DOHH2 (cell line): ENCODE results near the gene PSMA4.

ENCODE experiments used
- H3F3A ChIP-seq: fragments of 200-600 bp; sonication (generic), shearing (Covaris generic); 2 replicates; pipeline ENCODE4 v1.6.0; 2016; ENCODE audit warnings: antibody characterized with exemption, mild to moderate bottlenecking; ENCODE audit not compliant: control insufficient read depth, insufficient read depth
- H3K27ac ChIP-seq: fragments of 200-600 bp; sonication (generic); 2 replicates; pipeline ENCODE4 v1.5.1; 2014; ENCODE audit warnings: low read depth, mild to moderate bottlenecking, low read length, moderate library complexity
- H3K27me3 ChIP-seq: fragments of 200-600 bp; sonication (generic); 2 replicates; pipeline ENCODE4 v1.6.1; 2014; ENCODE audit warnings: mild to moderate bottlenecking, low read length, mixed read lengths; ENCODE audit not compliant: control insufficient read depth
- H3K36me3 ChIP-seq: fragments of 200-600 bp; sonication (generic); 2 replicates; pipeline ENCODE4 v1.6.1; 2014; ENCODE audit warnings: mild to moderate bottlenecking, low read length, moderate library complexity, mixed read lengths; ENCODE audit not compliant: control insufficient read depth
- H3K4me1 ChIP-seq: fragments of 200-600 bp; sonication (generic); 2 replicates; pipeline ENCODE4 v1.6.1; 2014; ENCODE audit warnings: mild to moderate bottlenecking, low read length, mixed read lengths; ENCODE audit not compliant: control insufficient read depth
- H3K4me2 ChIP-seq: fragments of 200-600 bp; sonication (generic); 2 replicates; pipeline ENCODE4 v1.6.0; 2014; ENCODE audit warnings: mild to moderate bottlenecking, low read length, moderate library complexity
- H3K4me3 ChIP-seq: fragments of 200-600 bp; sonication (generic); 2 replicates; pipeline ENCODE4 v1.5.1; 2014; ENCODE audit warnings: mild to moderate bottlenecking, low read length, mixed read lengths
- H3K79me2 ChIP-seq: fragments of 200-600 bp; sonication (generic); 2 replicates; pipeline ENCODE4 v1.6.1; 2014; ENCODE audit warnings: mild to moderate bottlenecking, low read length, mixed read lengths; ENCODE audit not compliant: control insufficient read depth
- H3K9me2 ChIP-seq: fragments of 200-600 bp; sonication (generic); replicated peaks from 2 replicates; pipeline ENCODE4 v1.6.1; 2014; ENCODE audit warnings: mild to moderate bottlenecking, low read length, mixed read lengths; ENCODE audit not compliant: control insufficient read depth
- H3K9me3 ChIP-seq: fragments of 200-600 bp; sonication (generic); 2 replicates; pipeline ENCODE4 v1.6.1; 2014; ENCODE audit warnings: antibody characterized with exemption, low read length, mixed read lengths; ENCODE audit not compliant: control insufficient read depth, insufficient read depth
- H4K20me1 ChIP-seq: fragments of 200-600 bp; sonication (generic); 2 replicates; pipeline ENCODE4 v1.6.0; 2014; ENCODE audit warnings: low read depth, mild to moderate bottlenecking, antibody characterized with exemption, low read length, moderate library complexity; ENCODE audit not compliant: control insufficient read depth, insufficient read depth
- EZH2phosphoT487 ChIP-seq: fragments of 200-600 bp; sonication (generic); IDR thresholded peaks from 2 replicates; pipeline ENCODE4 v1.6.1; 2017; ENCODE audit warnings: borderline replicate concordance, mild to moderate bottlenecking, antibody characterized with exemption, low read length, moderate library complexity, mixed read lengths
- TF ChIP-seq, protein P1 (sequence below): fragments of 200-600 bp; sonication (generic); IDR thresholded peaks from one replicate; pipeline ENCODE4 v1.5.1; 2014; ENCODE audit warnings: antibody characterized with exemption, mild to moderate bottlenecking, low read depth, low read length; ENCODE audit not compliant: poor library complexity, severe bottlenecking

The PSMA4 gene

DNA sequence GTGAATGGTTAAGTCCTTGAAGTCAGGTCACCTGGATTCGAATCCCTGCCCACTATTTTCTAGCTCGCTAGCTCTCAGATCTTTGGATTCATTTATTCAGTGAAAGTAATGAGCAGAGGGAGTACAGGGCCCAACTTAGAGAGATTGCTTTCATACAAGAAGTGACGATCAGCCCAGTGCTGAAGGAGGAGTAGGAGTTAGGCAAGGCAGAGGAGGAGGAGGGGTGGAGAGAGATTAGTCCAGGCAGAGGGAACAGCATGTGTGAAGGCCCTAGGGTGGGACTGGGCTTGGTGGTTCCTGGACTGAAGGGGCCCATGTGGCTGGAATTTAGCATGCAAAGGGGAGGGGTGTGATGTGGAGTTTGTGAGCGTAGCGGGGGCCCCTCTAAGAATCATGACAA, 21.2 kb downstream of the PSMA4 start:
- Histone ChIP-seq H3K9me3 (no peaks in the 10 kb centered on the region), H3K4me3 (no peak overlapping the region), H3F3A (peaks cover 6% of the 10 kb centered on the region; the same call in 1 of the 2 replicates), H3K27me3 (peaks cover 8% of the 10 kb centered on the region), H3K9me2 (no peaks in the 10 kb centered on the region), H3K79me2 (peaks cover 7% of the 10 kb centered on the region), H4K20me1 (no peaks in the 10 kb centered on the region), H3K4me2 (no peak overlapping the region), H3K27ac (no peak overlapping the region), H3K4me1 (peaks cover 15% of the 10 kb centered on the region), H3K36me3 (no peaks in the 10 kb centered on the region)
- TF ChIP-seq, protein P1, sequence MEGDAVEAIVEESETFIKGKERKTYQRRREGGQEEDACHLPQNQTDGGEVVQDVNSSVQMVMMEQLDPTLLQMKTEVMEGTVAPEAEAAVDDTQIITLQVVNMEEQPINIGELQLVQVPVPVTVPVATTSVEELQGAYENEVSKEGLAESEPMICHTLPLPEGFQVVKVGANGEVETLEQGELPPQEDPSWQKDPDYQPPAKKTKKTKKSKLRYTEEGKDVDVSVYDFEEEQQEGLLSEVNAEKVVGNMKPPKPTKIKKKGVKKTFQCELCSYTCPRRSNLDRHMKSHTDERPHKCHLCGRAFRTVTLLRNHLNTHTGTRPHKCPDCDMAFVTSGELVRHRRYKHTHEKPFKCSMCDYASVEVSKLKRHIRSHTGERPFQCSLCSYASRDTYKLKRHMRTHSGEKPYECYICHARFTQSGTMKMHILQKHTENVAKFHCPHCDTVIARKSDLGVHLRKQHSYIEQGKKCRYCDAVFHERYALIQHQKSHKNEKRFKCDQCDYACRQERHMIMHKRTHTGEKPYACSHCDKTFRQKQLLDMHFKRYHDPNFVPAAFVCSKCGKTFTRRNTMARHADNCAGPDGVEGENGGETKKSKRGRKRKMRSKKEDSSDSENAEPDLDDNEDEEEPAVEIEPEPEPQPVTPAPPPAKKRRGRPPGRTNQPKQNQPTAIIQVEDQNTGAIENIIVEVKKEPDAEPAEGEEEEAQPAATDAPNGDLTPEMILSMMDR: no peak
- TF ChIP-seq EZH2phosphoT487: no peak

GRCh38 chr15:78563092-78563491, 22.8 kb downstream of the PSMA4 start:
- Histone ChIP-seq H3K79me2 (peaks cover 8% of the 10 kb centered on the region), H4K20me1 (no peaks in the 10 kb centered on the region), H3K27me3 (peaks cover 10% of the 10 kb centered on the region), H3K36me3 (no peaks in the 10 kb centered on the region), H3F3A (peaks cover 9% of the 10 kb centered on the region; the same call in 1 of the 2 replicates), H3K4me2 (no peak overlapping the region), H3K4me3 (no peak overlapping the region), H3K9me2 (no peaks in the 10 kb centered on the region), H3K4me1 (peaks cover 21% of the 10 kb centered on the region), H3K27ac (no peak overlapping the region), H3K9me3 (no peaks in the 10 kb centered on the region)
- TF ChIP-seq, protein P1: no peak
- TF ChIP-seq EZH2phosphoT487: no peak

GRCh38 chr15:78564743-78565096, 24.5 kb downstream of the PSMA4 start:
- no peaks in the 10 kb centered on the region for H3K9me2 ChIP-seq
- no peaks in the 10 kb centered on the region for H3K36me3 ChIP-seq
- no peak overlapping the region for H3K27ac ChIP-seq
- H3K4me2 ChIP-seq: peak overlapping the region; percentile 89
- H3F3A ChIP-seq: peaks cover 9% of the 10 kb centered on the region; the same call in 1 of the 2 replicates
- H3K4me3 ChIP-seq: peak overlapping the region; percentile 85
- H3K9me3 ChIP-seq: no peaks in the 10 kb centered on the region
- no peaks in the 10 kb centered on the region for H4K20me1 ChIP-seq
- peaks cover 8% of the 10 kb centered on the region for H3K79me2 ChIP-seq
- H3K27me3 ChIP-seq: peaks cover 10% of the 10 kb centered on the region
- peaks cover 21% of the 10 kb centered on the region for H3K4me1 ChIP-seq
- TF ChIP-seq, protein P1: no peak
- TF ChIP-seq EZH2phosphoT487: no peak
